SW480 (cell line): ENCODE measurements around the gene ST7.

Experiments used
- DNase-seq: peaks from one replicate; pipeline ENCODE4 v3.0.0-alpha.2; 2016; ENCODE audit warnings: low spot score

Gene ST7

GRCh38 chr7:117192108-117192507 lies 238.8 kb downstream of the ST7 start:
- no peak for DNase-seq

GRCh38 chr7:117193564-117193963 lies 240.3 kb downstream of the ST7 start:
- no peak for DNase-seq

GRCh38 chr7:117194445-117194844 lies 241.1 kb downstream of the ST7 start:
- no peak for DNase-seq

- DNase-seq, result no peak
Measured at GRCh38 chr7:117195361-117196029, 242.2 kb downstream of the ST7 start.

- DNase-seq, result no peak
Measured at GRCh38 chr7:117200132-117200531, 246.8 kb downstream of the ST7 start.

GRCh38 chr7:117200786-117201458 lies 247.6 kb downstream of the ST7 start:
- no peak for DNase-seq

GRCh38 chr7:117202511-117202910 lies 249.2 kb downstream of the ST7 start:
- no peak for DNase-seq

- DNase-seq, result no peak
Measured at GRCh38 chr7:117203205-117203604, 249.9 kb downstream of the ST7 start.

- DNase-seq, result no peak
Measured at GRCh38 chr7:117205873-117206272, 252.6 kb downstream of the ST7 start.

GRCh38 chr7:117208257-117208656 lies 255.0 kb downstream of the ST7 start:
- DNase-seq, result no peak

GRCh38 chr7:117210397-117210796 lies 257.1 kb downstream of the ST7 start:
- DNase-seq, result no peak

GRCh38 chr7:117210908-117211307 lies 257.6 kb downstream of the ST7 start:
- DNase-seq, result no peak

GRCh38 chr7:117211614-117212013 lies 258.3 kb downstream of the ST7 start:
- DNase-seq, result no peak

- DNase-seq, result peak; percentile 39
Measured at GRCh38 chr7:117212969-117213877, 259.9 kb downstream of the ST7 start.

GRCh38 chr7:117216010-117216409 lies 262.7 kb downstream of the ST7 start:
- no peak for DNase-seq

- DNase-seq, result no peak
Measured at GRCh38 chr7:117216436-117217069, 263.3 kb downstream of the ST7 start.

- no peak for DNase-seq
Measured at GRCh38 chr7:117217106-117218035, 264.1 kb downstream of the ST7 start.

GRCh38 chr7:117218700-117219099 lies 265.4 kb downstream of the ST7 start:
- no peak for DNase-seq

- no peak for DNase-seq
Measured at GRCh38 chr7:117219485-117219884, 266.2 kb downstream of the ST7 start.

- no peak for DNase-seq
Measured at GRCh38 chr7:117220836-117221235, 267.5 kb downstream of the ST7 start.

GRCh38 chr7:117225536-117225935 lies 272.2 kb downstream of the ST7 start:
- no peak for DNase-seq
